Endometrial microvascular endothelial cells (primary cell): ENCODE results near the gene GPR171. TPM values are rescaled to one million over a fixed set of nuclear protein-coding genes. Genes with fewer than 3 reads are reported as not detected.
"Not testable (repeated sequence)": the region's sequence is repeated elsewhere in the genome, so short reads cannot be mapped to it uniquely, and the experiment has no call there.

Experiments
- in situ Hi-C: cut with HindIII; loops from 2 replicates; pipeline ENCODE4 v1.10.0; 2017; ENCODE audit warnings: low sequenced_read_pairs, low pct_unique_long_range_greater_than_20kb; ENCODE audit errors: inconsistent ontology term
- total RNA-seq: library from RNA; depleted of rRNA; stranded (reverse); fragments of >200 nt; gene quantifications from one replicate; pipeline ENCODE4 v1.2.3, GENCODE V29; 2015; ENCODE audit errors: inconsistent ontology term

The GPR171 gene
- total RNA-seq, 1 donor from 2014 or later: not detected

- in situ Hi-C loops: no loop called here
Measured at GRCh38 chr3:151192545-151192944, 10.5 kb downstream of the GPR171 start.

- in situ Hi-C loops: no loop called here
Measured at GRCh38 chr3:151191095-151191494, 11.9 kb downstream of the GPR171 start.

- in situ Hi-C loops: no loop called here
Measured at GRCh38 chr3:151183265-151183671, 19.7 kb downstream of the GPR171 start.

DNA sequence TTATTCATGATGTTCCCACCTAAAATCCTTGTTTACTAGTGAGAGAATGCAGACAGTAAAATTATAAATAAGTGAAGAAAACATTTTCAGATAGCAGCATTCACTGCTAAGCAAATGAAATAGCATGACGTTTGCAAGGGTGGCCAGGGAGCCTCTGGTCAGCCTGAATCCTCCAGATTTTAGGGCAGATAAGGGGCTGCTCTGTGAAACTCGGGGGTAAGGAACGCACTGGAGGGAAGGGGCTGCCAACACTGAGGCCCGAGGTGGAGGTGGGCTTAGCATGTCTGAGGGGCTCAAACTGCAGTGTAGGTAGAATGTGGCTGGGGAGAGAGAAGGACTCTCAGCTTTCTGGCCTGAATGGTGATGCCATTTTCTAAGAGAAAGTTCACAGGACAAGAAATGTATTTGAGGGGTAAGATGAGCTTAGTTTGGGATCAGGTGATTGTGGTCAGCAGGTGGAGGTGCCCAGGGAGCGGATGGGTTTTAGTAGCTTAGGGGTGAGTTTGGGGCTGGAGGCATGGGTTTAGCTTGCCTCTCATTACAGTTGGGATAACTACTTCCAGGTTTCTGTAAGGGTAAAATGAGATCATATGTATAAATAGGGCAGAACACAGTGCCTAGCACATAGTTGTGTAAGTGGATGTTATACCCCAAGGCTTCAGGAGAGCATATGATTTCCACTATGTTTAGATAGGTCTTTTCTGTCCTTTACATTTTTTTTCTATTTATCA is 20.5 kb downstream of the GPR171 start:
- in situ Hi-C loops: no loop called here

GRCh38 chr3:151178208-151178845 is 24.7 kb downstream of the GPR171 start:
- in situ Hi-C loops: no loop called here

- in situ Hi-C loops: no loop called here
Measured at GRCh38 chr3:151175952-151176351, 27.1 kb downstream of the GPR171 start.

DNA sequence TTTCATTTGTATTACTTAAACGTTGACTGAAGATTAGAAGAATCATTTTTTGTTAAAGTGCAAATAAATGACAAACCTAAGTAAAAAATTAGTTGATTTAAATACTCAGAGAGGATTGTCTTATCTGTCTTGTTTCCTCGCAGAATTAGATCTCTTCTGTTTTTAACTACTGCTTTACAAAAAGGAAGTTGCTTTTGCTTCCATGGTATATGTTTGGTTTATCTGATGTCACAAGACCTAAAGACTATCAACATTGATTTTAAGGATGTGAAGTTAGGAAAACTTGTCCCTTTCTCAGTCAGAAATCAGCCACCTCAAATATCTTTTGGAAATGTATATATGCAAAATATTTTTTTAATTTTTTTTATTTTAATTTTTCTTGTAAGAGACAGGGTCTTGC is 28.7 kb downstream of the GPR171 start:
- in situ Hi-C loops: no loop called here

GRCh38 chr3:151171145-151171757 is 31.8 kb downstream of the GPR171 start:
- in situ Hi-C loops: no loop called here

DNA sequence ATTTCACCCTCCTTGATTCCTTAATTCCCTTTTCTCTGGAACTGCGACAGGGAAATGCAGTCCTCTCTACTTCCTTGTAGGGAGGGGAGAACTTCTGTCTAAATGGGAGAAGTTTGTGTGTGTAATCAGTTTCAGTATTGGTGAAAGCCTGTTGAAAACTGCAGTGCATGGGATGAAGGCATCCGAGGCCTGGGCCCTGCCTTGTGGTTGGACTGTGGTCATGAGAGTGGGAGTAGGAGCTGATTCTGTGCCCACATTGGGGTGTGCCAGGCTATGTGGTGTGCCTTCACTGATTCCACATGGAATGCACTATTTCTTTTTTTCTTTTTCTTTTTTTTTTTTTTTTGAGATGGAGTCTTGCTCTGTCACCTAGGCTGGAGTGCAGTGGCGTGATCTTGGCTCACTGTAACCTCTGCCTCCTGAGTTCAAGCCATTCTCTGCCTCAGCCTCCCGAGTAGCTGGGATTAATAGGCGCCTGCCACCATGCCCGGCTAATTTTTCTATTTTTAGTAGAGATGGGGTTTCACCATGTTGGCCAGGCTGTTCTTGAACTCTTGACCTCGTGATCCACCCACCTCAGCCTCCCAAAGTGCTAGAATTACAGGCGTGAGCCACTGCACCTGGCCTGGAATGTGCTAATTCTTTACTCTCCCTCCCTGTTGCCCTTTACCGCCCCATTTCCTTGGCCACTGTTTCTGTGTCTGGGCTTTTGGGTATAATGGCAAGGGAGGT is 32.9 kb downstream of the GPR171 start:
- in situ Hi-C loops: not testable (repeated sequence)

DNA sequence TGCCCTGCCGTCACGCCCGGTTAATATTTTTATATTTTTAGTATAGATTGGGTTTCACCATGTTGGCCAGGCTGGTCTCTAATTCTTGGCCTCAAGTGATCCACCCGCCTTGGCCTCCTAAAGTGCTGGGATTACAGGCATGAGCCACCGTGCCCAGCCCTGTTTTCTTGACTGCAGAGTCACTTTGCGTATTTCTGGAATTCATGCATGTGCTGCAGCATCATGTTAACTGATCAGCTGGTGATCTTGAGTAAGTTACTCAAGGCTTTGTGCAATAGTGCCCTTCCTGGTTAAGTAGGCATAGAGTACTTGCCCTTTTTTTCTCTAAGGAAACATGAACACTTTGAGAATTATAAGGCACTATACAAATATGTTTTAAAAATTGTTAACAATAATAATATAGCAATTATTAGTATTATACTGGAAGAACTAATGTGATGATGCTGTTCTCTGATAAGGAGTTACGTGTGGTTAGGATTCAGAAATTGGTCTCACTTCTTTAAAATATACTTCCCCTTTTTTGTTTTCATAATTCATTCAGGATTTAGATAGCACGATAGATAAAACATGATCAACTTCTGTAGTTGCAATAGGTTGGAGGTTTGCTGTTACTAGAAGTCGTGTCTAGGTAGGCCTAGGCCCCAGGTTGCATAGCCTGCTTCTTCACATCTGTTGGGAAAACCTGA is 33.6 kb downstream of the GPR171 start:
- in situ Hi-C loops: no loop called here

DNA sequence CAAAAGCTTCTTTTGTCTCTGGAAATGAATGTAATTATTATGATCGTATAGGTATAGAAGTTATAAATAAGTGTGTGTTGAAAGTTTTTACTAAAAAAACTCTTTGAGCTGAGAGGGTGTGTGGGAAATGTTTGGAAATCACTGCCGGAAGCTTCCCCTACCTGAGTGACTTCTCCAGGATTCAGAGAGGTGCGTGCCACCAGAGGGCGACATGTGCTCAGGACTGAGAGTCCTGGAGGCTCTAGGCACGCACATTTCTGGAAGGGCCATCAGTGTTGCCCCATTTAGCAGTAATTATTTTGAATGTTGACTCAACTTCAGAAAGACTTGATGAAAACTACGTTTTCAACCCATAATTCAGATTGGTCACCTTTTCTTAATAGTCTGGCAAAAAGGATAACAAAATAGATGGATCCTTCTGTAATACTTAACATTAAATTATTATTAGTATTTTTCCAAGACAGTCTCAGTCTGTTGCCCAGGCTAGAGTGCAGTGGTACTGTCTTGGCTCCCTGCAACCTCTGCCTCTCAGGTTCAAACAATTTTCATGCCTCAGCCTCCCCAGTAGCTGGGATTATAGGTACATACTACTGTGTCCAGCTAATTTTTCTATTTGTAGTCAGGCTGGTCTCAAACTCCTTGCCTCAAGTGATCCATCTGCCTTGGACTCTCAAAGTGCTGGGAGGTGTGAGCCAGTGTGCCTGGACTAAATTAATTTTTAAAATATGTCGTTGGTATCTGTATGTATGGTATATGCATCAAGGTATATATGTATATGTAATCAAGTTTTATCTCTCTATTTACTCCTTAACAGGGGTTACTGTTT is 34.5 kb downstream of the GPR171 start:
- in situ Hi-C loops: no loop called here

DNA sequence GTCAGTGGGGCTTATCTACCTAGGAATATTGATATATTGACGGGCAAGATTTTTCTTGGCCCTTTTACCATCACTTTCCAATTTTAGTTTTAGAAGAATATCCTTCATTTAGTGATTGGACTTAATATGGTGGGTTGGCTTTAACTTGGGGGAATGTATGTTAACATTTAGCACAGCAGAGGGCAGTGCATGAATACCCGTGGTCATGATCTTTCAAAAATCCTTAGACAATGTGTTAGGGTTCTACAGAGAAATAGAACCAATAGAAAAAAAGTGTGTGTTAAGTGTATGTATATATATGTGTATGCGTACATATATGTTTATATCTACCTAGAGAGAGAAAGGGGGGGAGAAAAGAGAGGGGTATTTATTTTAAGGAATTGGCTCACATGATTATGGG is 36.9 kb downstream of the GPR171 start:
- in situ Hi-C loops: no loop called here

GRCh38 chr3:151165226-151165625 is 37.8 kb downstream of the GPR171 start:
- in situ Hi-C loops: no loop called here

- in situ Hi-C loops: no loop called here
Measured at GRCh38 chr3:151159806-151160205, 43.2 kb downstream of the GPR171 start.

- in situ Hi-C loops: no loop called here
Measured at GRCh38 chr3:151156618-151157216, 46.3 kb downstream of the GPR171 start.

DNA sequence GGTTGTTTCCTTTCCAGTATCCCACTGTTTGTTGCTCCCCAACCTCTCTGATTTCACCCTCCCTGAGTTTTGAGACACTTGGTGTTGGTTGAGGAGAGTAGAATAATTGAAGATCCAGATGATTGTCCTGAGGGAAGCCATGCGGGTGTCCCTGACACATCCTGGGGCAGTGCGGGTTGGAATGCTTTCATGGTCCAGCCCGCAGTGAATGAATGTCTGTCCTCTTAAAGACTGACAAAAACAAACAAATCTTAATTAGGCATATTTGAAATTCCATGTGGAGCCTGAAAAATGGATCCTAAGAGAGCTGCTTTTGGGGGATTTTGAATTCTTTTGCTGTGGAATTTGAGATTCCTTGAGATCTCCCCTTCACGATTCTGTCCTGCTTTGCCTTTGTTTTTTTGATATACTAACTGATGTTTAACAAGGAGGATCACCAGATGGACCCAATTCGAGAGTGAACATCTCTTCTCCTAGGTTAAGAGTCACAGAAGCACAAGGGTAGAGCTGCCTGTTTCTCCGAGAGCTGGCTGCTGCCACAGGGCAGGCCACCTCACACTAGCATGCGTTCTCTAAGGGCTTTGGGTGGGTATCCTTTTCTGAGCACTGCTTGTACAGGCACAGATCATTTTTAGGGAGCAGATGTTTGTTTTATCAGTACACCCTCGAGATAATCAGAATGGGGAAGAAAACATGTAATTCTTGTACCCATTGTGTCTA is 47.4 kb downstream of the GPR171 start:
- in situ Hi-C loops: no loop called here

GRCh38 chr3:151154566-151154965 is 48.5 kb downstream of the GPR171 start:
- in situ Hi-C loops: no loop called here
